ENCODE measurements around the gene PVR.

Gene PVR

GRCh38 chr19:44686896-44687295, 43.2 kb downstream of the PVR start:
- Histone ChIP-seq H3K27ac (replicated peaks) (no peak overlapping the region), H3K4me3 (replicated peaks; ENCODE audit: insufficient read depth, low read length) (no peak overlapping the region), H3K27me3 (ENCODE audit: insufficient read depth, poor library complexity, severe bottlenecking) (no peaks in the 10 kb centered on the region)
- DNase-seq (ENCODE audit: low read depth in 1 of 2, low spot score in 1 of 2) = no peak
- no peak for TF ChIP-seq REST (IDR thresholded peaks at IDR 0.05; ENCODE audit: insufficient replicate concordance, low read depth)
- TF ChIP-seq POLR2AphosphoS5 (IDR thresholded peaks at IDR 0.05; ENCODE audit: low read depth) = no peak

DNA sequence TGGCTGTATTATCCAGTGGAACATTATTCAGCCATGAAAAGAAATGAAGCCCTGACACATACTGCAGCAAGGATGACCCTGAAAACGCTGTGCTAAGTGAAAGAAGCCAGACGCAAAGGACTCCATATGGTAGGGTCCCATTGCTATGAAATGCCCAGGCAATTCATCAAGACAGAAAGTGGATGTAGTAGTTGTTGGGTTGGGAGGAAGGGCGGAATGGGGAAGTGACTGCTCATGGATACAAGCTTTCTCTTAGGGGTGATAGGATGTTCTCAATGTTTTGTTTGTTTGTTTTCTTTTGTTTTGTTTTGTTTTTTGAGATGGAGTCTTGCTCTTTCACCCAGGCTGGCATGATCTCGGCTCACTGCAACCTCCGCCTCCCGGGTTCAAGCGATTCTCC, 44.2 kb downstream of the PVR start:
- Histone ChIP-seq H3K27ac (replicated peaks) (no peak overlapping the region), H3K4me3 (replicated peaks; ENCODE audit: insufficient read depth, low read length) (no peak overlapping the region), H3K27me3 (ENCODE audit: insufficient read depth, poor library complexity, severe bottlenecking) (no peaks in the 10 kb centered on the region)
- peak in 1 of 2 experiments; percentile 19 for DNase-seq (ENCODE audit: low read depth in 1 of 2, low spot score in 1 of 2)
- TF ChIP-seq CTCF (IDR thresholded peaks at IDR 0.05; ENCODE audit: insufficient read depth, low read length) = no peak
- TF ChIP-seq SPI1 (IDR thresholded peaks at IDR 0.05; ENCODE audit: borderline replicate concordance, low read depth) = peak; percentile 90
- TF ChIP-seq REST (IDR thresholded peaks at IDR 0.05; ENCODE audit: insufficient replicate concordance, low read depth) = no peak
- no peak for TF ChIP-seq GABPA (IDR thresholded peaks at IDR 0.05; ENCODE audit: low read depth)
- no peak for TF ChIP-seq POLR2AphosphoS5 (IDR thresholded peaks at IDR 0.05; ENCODE audit: low read depth)

DNA sequence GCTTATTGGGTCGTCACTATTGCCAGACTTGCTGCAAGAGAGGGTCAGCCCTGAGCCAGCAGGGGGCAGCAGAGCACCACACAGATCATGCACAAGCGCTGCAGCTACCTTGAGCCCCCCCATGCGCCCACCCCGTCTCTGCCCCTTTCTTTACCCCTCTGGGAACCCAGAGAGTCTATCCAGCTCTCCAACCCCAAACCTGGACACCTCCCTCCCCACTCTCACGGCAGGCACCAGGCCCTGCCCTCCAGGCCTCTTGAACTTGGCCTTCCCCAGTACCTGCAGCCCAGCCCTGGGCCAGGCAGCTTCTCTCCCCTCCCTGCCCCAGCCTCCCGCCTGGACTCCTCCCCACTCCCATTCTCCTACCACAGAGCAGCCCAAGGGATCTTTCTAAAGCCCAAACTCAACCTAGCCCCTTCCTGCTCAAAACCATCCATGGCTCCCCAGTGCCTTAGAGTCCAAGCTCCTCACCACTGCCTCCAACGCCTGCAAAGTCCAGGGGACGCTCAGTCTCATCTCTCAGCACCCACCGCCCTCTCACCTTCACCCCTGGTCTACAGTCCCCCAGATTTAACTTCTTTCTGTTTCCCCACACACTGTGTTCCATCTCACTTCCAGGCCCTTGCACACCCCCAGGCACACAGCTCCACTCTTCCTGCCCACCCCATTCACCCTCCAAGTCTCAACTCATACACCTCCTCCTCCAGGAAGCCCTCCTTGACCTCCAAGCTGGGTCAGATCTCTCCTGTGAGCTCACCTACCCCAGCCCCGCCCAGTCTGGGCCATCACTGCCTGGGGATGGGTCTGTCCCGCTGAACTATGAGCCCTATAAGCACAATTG, 45.8 kb downstream of the PVR start:
- H3K27ac ChIP-seq (replicated peaks) = no peak overlapping the region
- DNase-seq (ENCODE audit: low read depth in 1 of 2, low spot score in 1 of 2) = peak; percentile 36 to 67
- H3K4me3 ChIP-seq (replicated peaks; ENCODE audit: insufficient read depth, low read length) = no peak overlapping the region
- TF ChIP-seq GABPA (IDR thresholded peaks at IDR 0.05; ENCODE audit: low read depth) (no peak), CTCF (IDR thresholded peaks at IDR 0.05; ENCODE audit: insufficient read depth, low read length) (peak; percentile 97)
- H3K27me3 ChIP-seq (ENCODE audit: insufficient read depth, poor library complexity, severe bottlenecking) = no peaks in the 10 kb centered on the region

DNA sequence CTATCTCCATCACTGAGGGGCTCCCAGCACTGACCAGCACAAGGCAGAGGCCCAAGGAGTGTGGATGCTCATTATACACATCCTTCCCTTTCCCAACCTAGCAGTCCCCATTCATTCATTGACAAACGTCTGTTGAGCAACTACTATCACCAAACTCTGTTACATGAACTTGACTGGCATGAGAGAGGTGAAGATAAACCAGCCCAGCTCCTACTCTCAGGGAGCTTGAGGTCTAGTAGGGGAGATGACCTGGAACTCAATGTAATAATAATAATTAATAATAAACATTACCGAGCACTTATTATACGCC, 46.4 kb downstream of the PVR start:
- Histone ChIP-seq H3K4me3 (replicated peaks; ENCODE audit: insufficient read depth, low read length) (no peak overlapping the region), H3K27me3 (ENCODE audit: insufficient read depth, poor library complexity, severe bottlenecking) (no peaks in the 10 kb centered on the region), H3K27ac (replicated peaks) (no peak overlapping the region)
- TF ChIP-seq POLR2AphosphoS5 (IDR thresholded peaks at IDR 0.05; ENCODE audit: low read depth) (no peak), GABPA (IDR thresholded peaks at IDR 0.05; ENCODE audit: low read depth) (no peak), REST (IDR thresholded peaks at IDR 0.05; ENCODE audit: insufficient replicate concordance, low read depth) (no peak), SPI1 (IDR thresholded peaks at IDR 0.05; ENCODE audit: borderline replicate concordance, low read depth) (no peak), CTCF (IDR thresholded peaks at IDR 0.05; ENCODE audit: insufficient read depth, low read length) (no peak)
- no peak for DNase-seq (ENCODE audit: low read depth in 1 of 2, low spot score in 1 of 2)
